ENCODE data around the gene SDHC. TPM values are rescaled to one million over a fixed set of nuclear protein-coding genes. Genes with fewer than 3 reads are reported as not detected.

Gene SDHC
- total and polyA plus RNA-seq, 4 donors = 52.5 to 204 (median 130) TPM

DNA sequence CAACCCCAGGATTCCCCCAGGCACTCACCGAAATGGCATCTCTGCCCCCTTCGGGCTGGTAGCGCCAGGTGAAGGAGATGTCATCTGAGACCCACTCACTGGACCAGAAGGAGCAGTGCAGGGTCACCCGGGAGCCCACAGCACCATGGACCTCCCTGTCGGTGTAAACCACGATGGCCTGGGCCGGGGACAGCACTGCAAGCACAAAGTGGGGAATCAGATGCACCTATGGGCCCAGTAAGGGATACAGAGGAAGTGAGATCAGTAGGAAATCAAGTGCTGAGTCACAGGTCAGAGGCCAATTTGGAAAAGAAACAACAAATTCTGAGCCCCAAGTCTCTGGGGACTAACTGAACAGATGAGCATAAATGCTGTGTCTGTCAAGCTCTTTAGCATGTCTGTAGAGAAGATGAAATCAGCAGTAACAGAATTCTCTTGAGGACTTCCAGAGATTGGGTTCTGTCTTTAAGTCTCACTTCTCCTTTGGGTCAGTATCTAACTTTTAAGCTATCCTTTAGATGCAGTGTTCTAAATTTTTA, 6.9 kb upstream of the SDHC start:
- no peak for ATAC-seq (ENCODE audit: insufficient read depth, low FRiP score)
- WGBS, 2 donors = 75 to 85% methylated on average over 7 of the region's 7 CpGs

DNA sequence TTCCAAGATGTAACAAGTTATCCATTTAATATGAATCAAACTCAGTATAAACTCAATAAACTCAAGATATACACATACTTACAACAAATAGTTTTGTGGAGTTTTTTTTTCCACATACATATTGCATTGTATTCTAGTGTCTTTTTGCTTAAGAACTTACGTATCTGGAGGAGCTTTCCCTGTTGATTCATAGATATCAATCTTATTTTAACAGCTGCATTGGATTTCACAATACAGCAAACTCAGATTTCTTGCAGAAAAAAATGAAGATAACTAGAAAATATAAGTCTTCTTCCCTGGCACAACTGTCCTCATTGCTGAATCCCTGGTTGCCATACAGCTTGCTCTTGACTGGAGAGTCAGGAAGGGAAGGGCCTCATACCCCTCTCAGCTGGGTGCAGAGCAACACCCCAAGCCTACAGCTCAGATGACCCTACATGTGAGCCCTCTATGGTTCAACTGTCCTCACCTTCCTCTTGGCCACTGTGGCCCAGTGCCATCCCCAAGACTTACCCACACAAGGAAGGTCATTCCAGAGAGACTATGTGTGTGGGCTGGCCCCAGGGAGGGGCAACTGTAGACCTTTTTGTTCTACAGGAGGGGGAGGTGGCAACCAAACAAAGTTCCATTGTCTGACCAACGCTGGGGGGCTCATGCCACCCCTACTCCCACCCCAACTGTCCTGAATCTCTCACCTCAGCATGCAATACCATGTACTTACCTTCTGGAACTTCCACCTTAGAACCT, 6.1 kb upstream of the SDHC start:
- WGBS, 2 donors = 65 to 82% methylated on average over 2 of the region's 2 CpGs
- DNase-seq (no peak), ATAC-seq (ENCODE audit: insufficient read depth, low FRiP score) (no peak)
- Histone ChIP-seq H3K4me3 (no peak overlapping the region), H3K4me1 (ENCODE audit: control insufficient read depth in 5 of 5, insufficient read depth in 5 of 5, low read length in 5 of 5) (peaks cover 0 to 11% (median 8%) of the 10 kb centered on the region in 5 donors), H3K9me3 (ENCODE audit: control insufficient read depth in 4 of 4, insufficient read depth in 3 of 4, low read length in 3 of 4) (no peaks in the 10 kb centered on the region), H3K27ac (ENCODE audit: low read depth in 1 of 2, low read length in 1 of 2) (no peak overlapping the region), H3K9ac (ENCODE audit: insufficient read depth in 1 of 2, low read length in 2 of 2) (no peak overlapping the region), H3K36me3 (ENCODE audit: control insufficient read depth in 4 of 4, insufficient read depth in 4 of 4, low read length in 4 of 4) (no peaks in the 10 kb centered on the region), H3K27me3 (ENCODE audit: control insufficient read depth in 3 of 3, insufficient read depth in 3 of 3, low read length in 2 of 3) (peaks cover 0 to 6% (median 0%) of the 10 kb centered on the region in 3 donors)
- TF ChIP-seq, protein P1, sequence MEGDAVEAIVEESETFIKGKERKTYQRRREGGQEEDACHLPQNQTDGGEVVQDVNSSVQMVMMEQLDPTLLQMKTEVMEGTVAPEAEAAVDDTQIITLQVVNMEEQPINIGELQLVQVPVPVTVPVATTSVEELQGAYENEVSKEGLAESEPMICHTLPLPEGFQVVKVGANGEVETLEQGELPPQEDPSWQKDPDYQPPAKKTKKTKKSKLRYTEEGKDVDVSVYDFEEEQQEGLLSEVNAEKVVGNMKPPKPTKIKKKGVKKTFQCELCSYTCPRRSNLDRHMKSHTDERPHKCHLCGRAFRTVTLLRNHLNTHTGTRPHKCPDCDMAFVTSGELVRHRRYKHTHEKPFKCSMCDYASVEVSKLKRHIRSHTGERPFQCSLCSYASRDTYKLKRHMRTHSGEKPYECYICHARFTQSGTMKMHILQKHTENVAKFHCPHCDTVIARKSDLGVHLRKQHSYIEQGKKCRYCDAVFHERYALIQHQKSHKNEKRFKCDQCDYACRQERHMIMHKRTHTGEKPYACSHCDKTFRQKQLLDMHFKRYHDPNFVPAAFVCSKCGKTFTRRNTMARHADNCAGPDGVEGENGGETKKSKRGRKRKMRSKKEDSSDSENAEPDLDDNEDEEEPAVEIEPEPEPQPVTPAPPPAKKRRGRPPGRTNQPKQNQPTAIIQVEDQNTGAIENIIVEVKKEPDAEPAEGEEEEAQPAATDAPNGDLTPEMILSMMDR (IDR thresholded peaks at IDR 0.05; ENCODE audit: control extremely low read depth, extremely low read depth) = no peak

More for the DNA sequence above, 6.9 kb upstream of the SDHC start:
- Histone ChIP-seq H3K4me1 (ENCODE audit: control insufficient read depth in 5 of 5, insufficient read depth in 5 of 5, low read length in 5 of 5) (peaks cover 0 to 11% (median 8%) of the 10 kb centered on the region in 5 donors), H3K36me3 (ENCODE audit: control insufficient read depth in 4 of 4, insufficient read depth in 4 of 4, low read length in 4 of 4) (no peaks in the 10 kb centered on the region), H3K27ac (ENCODE audit: low read depth in 1 of 2, low read length in 1 of 2) (peak overlapping the region in 1 of 2 donors; percentile 54), H3K9me3 (ENCODE audit: control insufficient read depth in 4 of 4, insufficient read depth in 3 of 4, low read length in 3 of 4) (no peaks in the 10 kb centered on the region), H3K27me3 (ENCODE audit: control insufficient read depth in 3 of 3, insufficient read depth in 3 of 3, low read length in 2 of 3) (peaks cover 0 to 6% (median 0%) of the 10 kb centered on the region in 3 donors), H3K9ac (ENCODE audit: insufficient read depth in 1 of 2, low read length in 2 of 2) (no peak overlapping the region), H3K4me3 (no peak overlapping the region)
- TF ChIP-seq, protein P1 (IDR thresholded peaks at IDR 0.05; ENCODE audit: control extremely low read depth, extremely low read depth) = no peak
- no peak for DNase-seq

DNA sequence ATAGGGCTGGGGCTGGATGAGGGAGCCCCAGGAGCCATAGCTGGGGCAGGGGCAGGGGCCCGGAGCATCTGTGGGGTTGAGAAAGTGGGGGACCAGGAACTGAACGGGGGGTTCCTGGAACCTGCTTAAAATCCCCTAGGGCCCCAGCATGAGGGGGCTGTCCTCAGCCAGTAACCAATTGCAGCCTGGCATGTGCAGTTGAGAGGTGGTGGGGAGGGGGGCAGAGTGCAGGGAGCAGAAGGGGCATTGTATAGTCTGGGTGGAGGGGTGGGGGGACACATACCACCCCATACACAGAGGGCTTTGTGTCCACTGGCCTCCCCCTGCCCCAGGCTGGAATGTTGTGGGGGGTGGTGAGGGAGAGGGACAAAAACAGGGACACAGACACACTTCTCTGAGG, 4.3 kb upstream of the SDHC start, which contains the start of gene MPZ:
Gene MPZ (minus strand): TSS at position 101 of the 400 bp plus-strand sequence. CDS start 63 bp downstream, at position 38.
- Histone ChIP-seq H3K9ac (ENCODE audit: insufficient read depth in 1 of 2, low read length in 2 of 2) (no peak within 1 kb of the TSS), H3K27me3 (ENCODE audit: control insufficient read depth in 3 of 3, insufficient read depth in 3 of 3, low read length in 2 of 3) (peaks cover 0 to 6% (median 0%) of the 10 kb centered on the region in 3 donors), H3K9me3 (ENCODE audit: control insufficient read depth in 4 of 4, insufficient read depth in 3 of 4, low read length in 3 of 4) (no peaks in the 10 kb centered on the region), H3K4me1 (ENCODE audit: control insufficient read depth in 5 of 5, insufficient read depth in 5 of 5, low read length in 5 of 5) (peaks cover 0 to 11% (median 8%) of the 10 kb centered on the region in 5 donors), H3K4me3 (no peak within 1 kb of the TSS), H3K27ac (ENCODE audit: low read depth in 1 of 2, low read length in 1 of 2) (no peak within 1 kb of the TSS), H3K36me3 (ENCODE audit: control insufficient read depth in 4 of 4, insufficient read depth in 4 of 4, low read length in 4 of 4) (peaks cover 0 to 5% (median 0%) of the 10 kb centered on the region in 4 donors)
- TF ChIP-seq, protein P1 (IDR thresholded peaks at IDR 0.05; ENCODE audit: control extremely low read depth, extremely low read depth) = no peak
- 48 to 78% methylated on average over 2 of the region's 2 CpGs for WGBS, 2 donors
- ATAC-seq (ENCODE audit: insufficient read depth, low FRiP score) (no peak), DNase-seq (no peak)

All from lung (tissue), 12 donors.